NCI-H748 (cell line): Measurements from ENCODE around the gene CTAGE9.

ENCODE experiments used
- DNase-seq: peaks from one replicate; lab custom pipeline; 2025; ENCODE audit not compliant: unreplicated experiment; lab: John Stamatoyannopoulos, UW

CTAGE9 gene

DNA sequence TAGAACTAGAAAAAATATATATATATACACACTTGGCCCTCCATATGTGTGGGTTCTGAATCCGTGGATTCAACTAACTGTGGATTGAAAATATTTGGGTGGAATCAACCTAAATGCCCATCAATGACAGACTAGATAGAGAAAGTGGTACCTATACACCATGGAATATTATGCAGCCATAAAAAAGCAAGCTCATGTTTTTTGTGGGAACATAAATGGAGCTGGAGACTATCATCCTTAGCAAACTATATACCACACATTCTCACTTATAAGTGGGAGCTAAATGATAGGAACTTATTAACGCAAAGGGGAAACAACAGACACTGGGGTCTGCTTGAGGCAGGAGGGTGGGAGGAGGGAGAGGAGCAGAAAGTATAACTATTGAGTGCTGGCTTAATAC lies 37.6 kb downstream of the CTAGE9 start:
- no peak for DNase-seq

DNA sequence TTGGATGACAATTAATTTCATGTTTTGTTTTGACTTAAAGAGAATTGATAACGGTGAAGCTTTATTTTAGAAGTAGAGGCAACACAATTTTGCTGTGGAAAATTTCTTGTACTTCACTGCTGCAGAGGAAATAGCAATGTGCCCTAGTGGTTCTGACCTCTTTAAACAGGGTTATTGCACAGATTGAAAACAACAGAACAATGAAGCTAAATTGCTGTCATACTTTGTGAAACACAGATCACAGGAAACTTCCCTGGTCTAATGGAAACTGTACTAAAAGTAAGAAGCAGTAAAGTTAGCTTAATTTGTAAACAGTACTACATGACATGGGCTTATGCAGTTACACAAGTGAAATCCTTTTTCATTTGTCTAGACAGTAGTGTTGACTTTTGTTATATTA lies 40.9 kb downstream of the CTAGE9 start:
- DNase-seq = no peak

DNA sequence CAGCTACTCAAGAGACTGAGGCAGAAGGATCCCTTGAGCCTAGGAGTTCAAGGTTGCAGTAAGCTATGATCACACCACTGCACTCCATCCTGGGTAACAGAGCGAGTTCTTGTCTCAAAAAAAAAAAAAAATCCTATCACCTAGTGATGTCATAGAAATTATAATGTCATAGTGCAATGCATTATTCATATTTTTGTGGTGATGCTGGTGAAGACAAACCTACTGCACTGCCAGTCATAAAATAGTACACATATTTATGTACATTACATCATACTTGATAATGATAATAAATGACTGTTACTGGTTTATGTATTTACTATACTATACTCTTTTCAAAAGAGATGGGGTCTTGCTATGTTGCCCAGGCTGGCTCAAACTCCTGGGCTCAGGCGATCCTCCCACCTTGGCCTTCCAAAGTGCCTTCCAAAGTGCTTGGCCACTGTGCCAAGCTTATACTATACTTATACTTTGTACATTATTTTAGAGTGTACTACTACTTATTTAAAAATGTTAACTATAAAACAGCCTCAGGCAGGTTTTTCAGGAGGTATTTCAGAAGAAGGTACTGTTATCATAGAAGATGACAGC lies 47.1 kb downstream of the CTAGE9 start:
- DNase-seq = no peak

DNA sequence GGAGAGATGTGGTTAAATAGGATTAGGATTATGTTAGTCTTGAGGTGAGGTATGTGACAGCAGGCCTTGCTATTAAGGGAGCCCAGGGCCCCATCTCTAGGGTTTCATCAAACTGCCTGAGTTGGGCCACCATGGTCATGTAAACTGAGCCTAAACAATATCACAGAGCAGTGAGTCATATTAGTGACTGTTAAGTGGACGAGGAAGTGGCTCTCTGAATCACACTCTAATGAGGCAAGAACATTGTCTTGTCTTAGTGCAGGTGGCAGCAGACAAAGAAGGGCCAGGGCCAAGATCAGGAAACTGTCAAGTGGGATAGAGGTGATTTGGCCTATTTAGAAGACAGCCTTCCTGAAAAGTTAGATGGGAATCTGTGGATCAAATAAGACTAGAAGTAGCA lies 50.6 kb downstream of the CTAGE9 start:
- no peak for DNase-seq
